ENCODE measurements around the gene ERBB3.

- TF ChIP-seq CTCF (IDR thresholded peaks at IDR 0.05; ENCODE audit: insufficient read depth, low read length) (no peak), POLR2AphosphoS5 (IDR thresholded peaks at IDR 0.05; ENCODE audit: low read depth) (no peak), SPI1 (IDR thresholded peaks at IDR 0.05; ENCODE audit: borderline replicate concordance, low read depth) (no peak), GABPA (IDR thresholded peaks at IDR 0.05; ENCODE audit: low read depth) (no peak)
- TF ChIP-seq, protein P1, sequence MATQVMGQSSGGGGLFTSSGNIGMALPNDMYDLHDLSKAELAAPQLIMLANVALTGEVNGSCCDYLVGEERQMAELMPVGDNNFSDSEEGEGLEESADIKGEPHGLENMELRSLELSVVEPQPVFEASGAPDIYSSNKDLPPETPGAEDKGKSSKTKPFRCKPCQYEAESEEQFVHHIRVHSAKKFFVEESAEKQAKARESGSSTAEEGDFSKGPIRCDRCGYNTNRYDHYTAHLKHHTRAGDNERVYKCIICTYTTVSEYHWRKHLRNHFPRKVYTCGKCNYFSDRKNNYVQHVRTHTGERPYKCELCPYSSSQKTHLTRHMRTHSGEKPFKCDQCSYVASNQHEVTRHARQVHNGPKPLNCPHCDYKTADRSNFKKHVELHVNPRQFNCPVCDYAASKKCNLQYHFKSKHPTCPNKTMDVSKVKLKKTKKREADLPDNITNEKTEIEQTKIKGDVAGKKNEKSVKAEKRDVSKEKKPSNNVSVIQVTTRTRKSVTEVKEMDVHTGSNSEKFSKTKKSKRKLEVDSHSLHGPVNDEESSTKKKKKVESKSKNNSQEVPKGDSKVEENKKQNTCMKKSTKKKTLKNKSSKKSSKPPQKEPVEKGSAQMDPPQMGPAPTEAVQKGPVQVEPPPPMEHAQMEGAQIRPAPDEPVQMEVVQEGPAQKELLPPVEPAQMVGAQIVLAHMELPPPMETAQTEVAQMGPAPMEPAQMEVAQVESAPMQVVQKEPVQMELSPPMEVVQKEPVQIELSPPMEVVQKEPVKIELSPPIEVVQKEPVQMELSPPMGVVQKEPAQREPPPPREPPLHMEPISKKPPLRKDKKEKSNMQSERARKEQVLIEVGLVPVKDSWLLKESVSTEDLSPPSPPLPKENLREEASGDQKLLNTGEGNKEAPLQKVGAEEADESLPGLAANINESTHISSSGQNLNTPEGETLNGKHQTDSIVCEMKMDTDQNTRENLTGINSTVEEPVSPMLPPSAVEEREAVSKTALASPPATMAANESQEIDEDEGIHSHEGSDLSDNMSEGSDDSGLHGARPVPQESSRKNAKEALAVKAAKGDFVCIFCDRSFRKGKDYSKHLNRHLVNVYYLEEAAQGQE (IDR thresholded peaks at IDR 0.05; ENCODE audit: insufficient replicate concordance, low read depth), result no peak
Observed at GRCh38 chr12:56101045-56101444, 21.1 kb downstream of the ERBB3 start.

Measured in HL-60 (cell line).